ENCODE measurements around the gene AHDC1. TPM values are rescaled to one million over a fixed set of nuclear protein-coding genes. Genes with fewer than 3 reads are reported as not detected.

Gene AHDC1
- total and polyA plus RNA-seq, 2 of the 13 experiments (the other 11 are each of a cell fraction or from before 2014, with no cell fraction given), result 1.0 to 2.7 TPM

GRCh38 chr1:27517301-27517700 lies 86.6 kb downstream of the AHDC1 start:
- Histone ChIP-seq H3K9ac (ENCODE audit: insufficient read depth, low read depth, low read length) (no peak overlapping the region), H3K4me1 (ENCODE audit: insufficient read depth, low read length) (peaks cover 91% of the 10 kb centered on the region), H2AFZ (ENCODE audit: low read length) (no peak overlapping the region), H3K79me2 (ENCODE audit: insufficient read depth, low read length) (no peaks in the 10 kb centered on the region), H3K4me3 (replicated peaks in 1 of 3; ENCODE audit: insufficient read depth in 1 of 3, low read depth in 2 of 3, low read length in 3 of 3) (no peak overlapping the region), H3K4me2 (ENCODE audit: low read depth, low read length) (0 out of 2 replicates have a peak overlapping the region, but pooled peaks have one; percentile 95), H3K36me3 (replicated peaks in 1 of 2; ENCODE audit: control insufficient read depth in 1 of 2, insufficient read depth in 2 of 2, low read length in 2 of 2) (no peaks in the 10 kb centered on the region), H3K9me3 (ENCODE audit: low read length) (no peaks in the 10 kb centered on the region), H4K20me1 (ENCODE audit: insufficient read depth, low read length) (no peaks in the 10 kb centered on the region), H3K27me3 (ENCODE audit: control insufficient read depth in 1 of 2, insufficient read depth in 2 of 2, low read length in 2 of 2) (no peaks in the 10 kb centered on the region), H3K27ac (ENCODE audit: extremely low read length, insufficient read depth, low read length) (no peak overlapping the region)
- ChIA-PET CTCF (ENCODE audit: low intra/inter-chr PET ratio, low total read pairs) (no interaction called here), POLR2A (interaction anchor here (0.6 to 1.4 kb wide), 3 partner anchors 23 to 90 kb away, joined by 3 to 6 read pairs (median 5); no protein-coding TSS in a partner anchor)
- FAIRE-seq (no peak), ATAC-seq (no peak), DNase-seq (ENCODE audit: low spot score) (no peak)
- no peak for TF ChIP-seq ZNF788 (CRISPR knock-in tag; IDR thresholded peaks at IDR 0.05; ENCODE audit: borderline replicate concordance)
- TF ChIP-seq ZIK1 (CRISPR knock-in tag; IDR thresholded peaks at IDR 0.05; ENCODE audit: borderline replicate concordance, low read depth), result no peak
- TF ChIP-seq ZSCAN5A (CRISPR knock-in tag; IDR thresholded peaks at IDR 0.05; ENCODE audit: borderline replicate concordance), result no peak
- TF ChIP-seq ZEB1 (IDR thresholded peaks at IDR 0.05; ENCODE audit: insufficient replicate concordance, low read depth), result no peak
- WGBS (ENCODE audit: low lambda C conversion rate), result 49% methylated on average over 2 of the region's 2 CpGs
- no TSS peak for BruUV-seq (replicated peaks)
- intact Hi-C loops (cut with micrococcal nuclease; ENCODE audit: unreplicated experiment), result no loop called here
- in situ Hi-C loops (cut with HindIII; ENCODE audit: extremely low pct_ligation_motif_present, low pct_unique_long_range_greater_than_20kb), result no loop called here

GRCh38 chr1:27515626-27516025 lies 88.3 kb downstream of the AHDC1 start:
- no TSS peak for BruUV-seq (replicated peaks)
- Histone ChIP-seq H3K4me2 (ENCODE audit: low read depth, low read length) (peak overlapping the region; percentile 46), H4K20me1 (ENCODE audit: insufficient read depth, low read length) (no peaks in the 10 kb centered on the region), H3K4me1 (ENCODE audit: insufficient read depth, low read length) (peaks cover 74% of the 10 kb centered on the region), H3K9ac (ENCODE audit: insufficient read depth, low read depth, low read length) (no peak overlapping the region), H3K9me3 (ENCODE audit: low read length) (no peaks in the 10 kb centered on the region), H3K79me2 (ENCODE audit: insufficient read depth, low read length) (no peaks in the 10 kb centered on the region), H3K27ac (ENCODE audit: extremely low read length, insufficient read depth, low read length) (no peak overlapping the region), H3K4me3 (replicated peaks in 1 of 3; ENCODE audit: insufficient read depth in 1 of 3, low read depth in 2 of 3, low read length in 3 of 3) (peak overlapping the region in 1 of 3 experiments; percentile 36; a peak in 1 of 6 replicates), H3K27me3 (ENCODE audit: control insufficient read depth in 1 of 2, insufficient read depth in 2 of 2, low read length in 2 of 2) (no peaks in the 10 kb centered on the region), H3K36me3 (replicated peaks in 1 of 2; ENCODE audit: control insufficient read depth in 1 of 2, insufficient read depth in 2 of 2, low read length in 2 of 2) (no peaks in the 10 kb centered on the region), H2AFZ (ENCODE audit: low read length) (peak overlapping the region; percentile 81)
- WGBS (ENCODE audit: low lambda C conversion rate), result 10% methylated on average over 2 of the region's 3 CpGs
- intact Hi-C loops (cut with micrococcal nuclease; ENCODE audit: unreplicated experiment) (no loop called here), in situ Hi-C loops (cut with HindIII; ENCODE audit: extremely low pct_ligation_motif_present, low pct_unique_long_range_greater_than_20kb) (no loop called here)
- TF ChIP-seq TMF1 (CRISPR knock-in tag; IDR thresholded peaks at IDR 0.05; ENCODE audit: low read depth), result no peak
- TF ChIP-seq ISL2 (CRISPR knock-in tag; IDR thresholded peaks at IDR 0.05), result no peak
- TF ChIP-seq ZNF720 (CRISPR knock-in tag; IDR thresholded peaks at IDR 0.05), result no peak
- TF ChIP-seq ZNF644 (CRISPR knock-in tag; IDR thresholded peaks at IDR 0.05; ENCODE audit: low read depth), result no peak
- TF ChIP-seq KAT2B (IDR thresholded peaks at IDR 0.05; ENCODE audit: borderline replicate concordance, low read depth, low read length), result no peak
- no peak for TF ChIP-seq HOXA3 (CRISPR knock-in tag; IDR thresholded peaks at IDR 0.05)
- DNase-seq (ENCODE audit: low spot score) (no peak), FAIRE-seq (no peak), ATAC-seq (no peak)
- ChIA-PET POLR2A (interaction anchor here (1.3 to 4.1 kb wide), 3 partner anchors 10 to 25 kb away, joined by 4 to 20 read pairs (median 5); partner anchors contain the start of gene WASF2), CTCF (ENCODE audit: low intra/inter-chr PET ratio, low total read pairs) (no interaction called here)

All from HepG2 (cell line).